ENCODE measurements around the gene RRP15.

RRP15 gene

GRCh38 chr1:218357211-218357892 is 72.3 kb downstream of the RRP15 start:
- no peaks in the 10 kb centered on the region for H3K9me2 ChIP-seq (replicated peaks; ENCODE audit: low read depth, low read length)
- no peaks in the 10 kb centered on the region for H3K9me3 ChIP-seq (ENCODE audit: insufficient read depth, low read depth, low read length)
- H3K4me3 ChIP-seq (ENCODE audit: low read length, poor library complexity, severe bottlenecking): no peak overlapping the region
- H3K9ac ChIP-seq (ENCODE audit: low read depth, low read length, poor library complexity, severe bottlenecking): no peak overlapping the region
- no peaks in the 10 kb centered on the region for H3K79me2 ChIP-seq (ENCODE audit: insufficient read depth, low read length)
- no peak overlapping the region for H2AFZ ChIP-seq (ENCODE audit: low read length)
- H3K4me2 ChIP-seq (ENCODE audit: low read depth, low read length, poor library complexity, severe bottlenecking): no peak overlapping the region
- no peaks in the 10 kb centered on the region for H3K27me3 ChIP-seq (ENCODE audit: insufficient read depth, low read length, poor library complexity, severe bottlenecking)
- no peaks in the 10 kb centered on the region for H4K20me1 ChIP-seq (ENCODE audit: insufficient read depth, low read length, poor library complexity, severe bottlenecking)
- H3K4me1 ChIP-seq (ENCODE audit: insufficient read depth, low read length, poor library complexity, severe bottlenecking): no peaks in the 10 kb centered on the region
- TF ChIP-seq EZH2phosphoT487 (IDR thresholded peaks at IDR 0.05; ENCODE audit: borderline replicate concordance) (no peak), CTCF (conservative IDR thresholded peaks at IDR 0.05; ENCODE audit: low read length) (no peak)
- H3K36me3 ChIP-seq (ENCODE audit: insufficient read depth, low read length): no peaks in the 10 kb centered on the region
- H3F3A ChIP-seq (ENCODE audit: low read depth): no peaks in the 10 kb centered on the region

- H3K27me3 ChIP-seq (ENCODE audit: insufficient read depth, low read length, poor library complexity, severe bottlenecking): no peaks in the 10 kb centered on the region
- H3K79me2 ChIP-seq (ENCODE audit: insufficient read depth, low read length): no peaks in the 10 kb centered on the region
- no peaks in the 10 kb centered on the region for H3F3A ChIP-seq (ENCODE audit: low read depth)
- H3K9ac ChIP-seq (ENCODE audit: low read depth, low read length, poor library complexity, severe bottlenecking): no peak overlapping the region
- H3K9me3 ChIP-seq (ENCODE audit: insufficient read depth, low read depth, low read length): no peaks in the 10 kb centered on the region
- H3K4me2 ChIP-seq (ENCODE audit: low read depth, low read length, poor library complexity, severe bottlenecking): no peak overlapping the region
- TF ChIP-seq CTCF (conservative IDR thresholded peaks at IDR 0.05; ENCODE audit: low read length): no peak
- TF ChIP-seq EZH2phosphoT487 (IDR thresholded peaks at IDR 0.05; ENCODE audit: borderline replicate concordance): no peak
- no peak overlapping the region for H2AFZ ChIP-seq (ENCODE audit: low read length)
- H3K36me3 ChIP-seq (ENCODE audit: insufficient read depth, low read length): no peaks in the 10 kb centered on the region
- H3K9me2 ChIP-seq (replicated peaks; ENCODE audit: low read depth, low read length): no peaks in the 10 kb centered on the region
- no peaks in the 10 kb centered on the region for H3K4me1 ChIP-seq (ENCODE audit: insufficient read depth, low read length, poor library complexity, severe bottlenecking)
- no peak overlapping the region for H3K4me3 ChIP-seq (ENCODE audit: low read length, poor library complexity, severe bottlenecking)
- no peaks in the 10 kb centered on the region for H4K20me1 ChIP-seq (ENCODE audit: insufficient read depth, low read length, poor library complexity, severe bottlenecking)
Measured at GRCh38 chr1:218357893-218358232, 72.8 kb downstream of the RRP15 start.

- H3K27me3 ChIP-seq (ENCODE audit: insufficient read depth, low read length, poor library complexity, severe bottlenecking): no peaks in the 10 kb centered on the region
- H3K9me2 ChIP-seq (replicated peaks; ENCODE audit: low read depth, low read length): no peaks in the 10 kb centered on the region
- no peak overlapping the region for H3K4me3 ChIP-seq (ENCODE audit: low read length, poor library complexity, severe bottlenecking)
- H3K36me3 ChIP-seq (ENCODE audit: insufficient read depth, low read length): no peaks in the 10 kb centered on the region
- no peak overlapping the region for H3K4me2 ChIP-seq (ENCODE audit: low read depth, low read length, poor library complexity, severe bottlenecking)
- H3K4me1 ChIP-seq (ENCODE audit: insufficient read depth, low read length, poor library complexity, severe bottlenecking): no peaks in the 10 kb centered on the region
- no peaks in the 10 kb centered on the region for H4K20me1 ChIP-seq (ENCODE audit: insufficient read depth, low read length, poor library complexity, severe bottlenecking)
- H2AFZ ChIP-seq (ENCODE audit: low read length): no peak overlapping the region
- no peaks in the 10 kb centered on the region for H3K9me3 ChIP-seq (ENCODE audit: insufficient read depth, low read depth, low read length)
- no peaks in the 10 kb centered on the region for H3K79me2 ChIP-seq (ENCODE audit: insufficient read depth, low read length)
- no peaks in the 10 kb centered on the region for H3F3A ChIP-seq (ENCODE audit: low read depth)
- peak; percentile 85 for TF ChIP-seq CTCF (conservative IDR thresholded peaks at IDR 0.05; ENCODE audit: low read length)
- TF ChIP-seq EZH2phosphoT487 (IDR thresholded peaks at IDR 0.05; ENCODE audit: borderline replicate concordance): no peak
- no peak overlapping the region for H3K9ac ChIP-seq (ENCODE audit: low read depth, low read length, poor library complexity, severe bottlenecking)
Measured at GRCh38 chr1:218361298-218362065, 76.4 kb downstream of the RRP15 start.
